Ecto neural progenitor cell (in vitro differentiated cells): ENCODE data around the gene ZNF490.
A peak's percentile ranks its signal among the peaks of the same experiment; 100 is the strongest.
"Not testable (repeated sequence)": the region's sequence is repeated elsewhere in the genome, so short reads cannot be mapped to it uniquely, and the experiment has no call there.

ENCODE experiments used
- DNase-seq: peaks from one replicate; pipeline ENCODE4 v3.0.0-alpha.2; 2018; ENCODE audit warnings: low spot score

ZNF490 gene

DNA sequence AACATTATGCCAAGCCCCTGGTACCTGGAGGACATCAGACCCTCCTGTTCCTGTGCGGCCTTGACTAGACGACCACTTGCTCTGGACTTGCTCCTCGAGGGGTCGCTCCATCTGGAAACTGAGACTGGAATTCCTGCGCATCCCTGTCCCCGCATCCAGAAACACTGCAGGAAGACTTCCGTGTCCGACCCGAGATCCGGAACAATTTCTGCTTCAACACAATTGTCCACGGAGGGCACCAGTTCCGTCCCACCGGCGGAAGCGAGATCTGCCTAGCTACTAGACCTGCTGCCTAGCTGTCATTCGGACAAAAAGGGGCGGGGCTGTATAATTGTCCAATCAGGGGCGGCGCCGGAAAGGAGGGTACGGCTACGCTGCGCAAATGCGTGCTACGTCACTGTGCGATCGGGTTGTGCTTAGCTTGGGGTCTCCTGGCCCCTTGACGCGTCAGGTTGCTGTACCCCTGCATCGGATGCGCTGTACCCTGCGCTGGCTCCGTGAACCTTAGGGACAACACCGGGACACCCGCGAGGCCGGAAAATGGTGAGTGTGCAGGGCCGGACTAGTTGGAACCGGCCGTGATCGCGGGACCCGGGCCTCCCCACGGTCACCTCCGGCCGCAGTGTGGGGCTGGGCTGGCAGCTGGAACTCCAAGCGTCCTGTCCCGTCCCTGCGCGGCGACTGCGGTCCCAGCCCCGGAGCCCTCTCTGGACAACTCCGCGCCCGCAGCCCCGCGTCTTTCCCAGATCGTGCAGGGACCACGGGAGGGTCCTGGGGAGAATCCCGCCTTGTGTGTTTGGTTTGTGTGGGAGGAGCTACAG, at the start of gene ZNF490, which contains the start of gene ZNF791:
Gene ZNF490 (minus strand): TSS at position 274 of the 821 bp plus-strand sequence. CDS start 133 bp downstream, at position 141.
Gene ZNF791 (plus strand): TSS at position 381 of the 821 bp plus-strand sequence. CDS start 160 bp downstream, at position 541.
- peak; percentile 96 for DNase-seq

GRCh38 chr19:12657966-12658365, 47.4 kb upstream of the ZNF490 start:
- DNase-seq, result no peak

DNA sequence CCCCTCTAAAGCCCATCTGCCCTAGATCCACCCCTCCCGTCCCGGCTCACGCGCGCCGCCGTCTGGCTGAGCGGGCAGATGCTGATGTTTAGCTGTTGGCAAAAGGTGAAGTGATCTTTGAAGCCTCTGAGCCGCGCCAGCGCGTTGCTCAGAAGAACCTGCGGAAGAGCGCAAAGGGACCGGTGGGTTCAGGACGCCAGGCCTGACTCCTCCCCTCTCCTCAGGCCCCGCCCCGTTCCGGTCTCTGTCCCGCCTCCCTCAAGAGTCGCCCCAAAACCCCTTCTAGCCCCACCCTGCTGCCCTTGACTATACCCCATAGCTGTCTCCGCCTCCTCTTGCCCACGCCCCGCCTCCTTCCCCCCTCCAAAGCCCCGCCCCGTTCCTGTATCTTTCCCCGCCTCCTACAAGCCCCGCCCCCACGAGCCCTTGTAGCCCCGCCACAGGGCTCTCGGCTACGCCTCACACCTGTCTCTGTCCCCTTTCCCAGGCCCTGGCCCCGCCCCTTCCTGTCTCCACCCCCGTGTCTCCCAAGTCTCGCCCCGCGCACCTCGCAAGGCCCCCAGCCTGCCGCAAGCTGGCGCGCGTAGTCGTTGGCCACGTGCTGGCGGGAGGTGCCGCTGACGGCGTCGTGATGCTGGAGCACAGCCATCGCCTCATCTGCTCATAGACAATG, 46.4 kb upstream of the ZNF490 start:
- no peak for DNase-seq

DNA sequence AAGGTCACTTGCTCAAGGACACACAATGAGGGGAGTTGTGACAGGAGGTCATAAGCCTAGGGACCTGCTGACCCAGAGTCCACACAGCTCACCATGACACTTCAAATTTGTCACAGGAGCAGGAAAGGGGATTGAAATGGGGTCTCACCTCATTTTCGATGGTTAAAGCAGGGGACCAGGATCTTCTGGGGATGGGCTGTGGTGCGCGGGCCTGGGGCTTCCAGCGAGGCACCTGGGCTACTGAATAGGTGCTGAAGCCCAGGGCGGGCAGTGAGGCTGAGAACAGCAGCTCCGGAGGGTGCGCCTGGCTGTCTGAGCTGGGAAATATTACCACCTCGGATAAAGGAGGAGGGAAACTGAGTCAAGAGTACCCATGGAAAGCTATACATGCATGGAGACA, 44.9 kb upstream of the ZNF490 start:
- DNase-seq, result no peak

- DNase-seq, result no peak
These were observed 41.6 kb upstream of the ZNF490 start for GRCh38 chr19:12652219-12652618.

DNA sequence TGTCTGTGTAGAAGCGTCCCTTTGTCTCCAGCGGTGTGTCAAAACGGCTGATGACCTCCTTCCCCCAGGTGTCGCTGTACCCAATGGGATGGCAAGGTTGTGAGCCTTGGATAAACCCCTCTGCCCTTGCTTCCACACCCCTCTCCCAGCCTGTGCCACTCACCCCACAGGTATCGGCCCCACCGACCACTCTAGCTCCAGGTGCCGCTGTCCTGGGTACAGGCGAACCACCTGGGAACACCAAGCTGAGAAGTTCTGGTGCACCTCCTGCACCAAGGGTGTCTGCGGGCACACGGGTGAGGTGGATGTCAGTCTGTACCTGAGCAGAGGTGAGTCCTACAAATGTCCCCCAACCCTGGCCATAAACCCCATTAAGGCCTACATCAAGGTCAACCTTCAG, 39.3 kb upstream of the ZNF490 start:
- DNase-seq, result no peak

GRCh38 chr19:12648088-12648487, 37.5 kb upstream of the ZNF490 start:
- no peak for DNase-seq

DNA sequence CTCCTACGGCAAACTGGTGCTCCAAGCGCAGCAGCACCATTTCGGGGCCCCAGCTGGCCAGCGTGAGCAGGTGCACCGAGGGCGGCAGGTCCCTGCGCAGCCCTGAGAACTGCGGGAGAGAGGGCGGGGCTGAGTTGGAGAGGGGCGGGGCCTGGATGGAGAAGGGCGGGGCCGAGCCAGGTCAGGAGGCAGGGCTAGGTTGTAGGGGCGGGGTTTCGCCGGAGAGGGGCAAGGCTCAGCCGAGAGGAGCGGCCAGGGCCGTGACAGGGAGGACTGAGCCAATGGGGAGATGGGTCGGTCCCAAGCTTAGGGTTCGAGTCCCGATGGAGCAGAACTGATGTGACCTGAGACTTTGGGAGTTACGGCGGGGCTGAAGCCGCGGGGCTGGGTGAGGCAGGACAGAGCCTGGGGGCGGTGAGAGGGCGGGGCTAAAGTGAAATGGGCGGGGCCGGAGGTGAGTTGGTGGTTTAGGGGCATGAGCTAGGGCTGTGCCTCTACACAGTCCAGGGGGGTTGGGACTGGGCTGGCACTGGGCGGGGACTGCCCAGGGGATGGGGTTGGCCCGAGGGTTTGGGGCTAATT, 37.0 kb upstream of the ZNF490 start:
- DNase-seq, result peak; percentile 79

GRCh38 chr19:12647047-12647446, 36.4 kb upstream of the ZNF490 start:
- DNase-seq, result no peak

GRCh38 chr19:12646551-12646950, 35.9 kb upstream of the ZNF490 start:
- no peak for DNase-seq

DNA sequence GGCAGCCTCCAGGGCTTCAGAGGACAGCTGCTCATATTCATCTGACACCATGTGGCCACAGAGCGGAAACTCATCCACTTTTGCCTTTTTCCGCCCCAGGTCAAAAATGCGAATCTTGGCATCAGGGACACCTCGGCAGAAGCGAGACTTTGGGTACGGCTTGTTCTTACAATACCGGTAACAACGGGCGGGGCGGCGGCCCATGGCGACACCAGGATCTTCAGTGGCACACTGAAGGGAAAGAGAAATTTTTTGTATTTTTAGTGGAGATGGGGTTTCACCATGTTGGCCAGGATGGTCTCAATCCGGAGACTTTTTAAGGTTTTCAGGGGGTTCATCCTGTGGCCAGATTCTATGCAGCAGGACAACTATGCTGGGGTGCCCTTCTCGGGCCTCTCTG, 33.1 kb upstream of the ZNF490 start:
- DNase-seq, result not testable (repeated sequence)

DNA sequence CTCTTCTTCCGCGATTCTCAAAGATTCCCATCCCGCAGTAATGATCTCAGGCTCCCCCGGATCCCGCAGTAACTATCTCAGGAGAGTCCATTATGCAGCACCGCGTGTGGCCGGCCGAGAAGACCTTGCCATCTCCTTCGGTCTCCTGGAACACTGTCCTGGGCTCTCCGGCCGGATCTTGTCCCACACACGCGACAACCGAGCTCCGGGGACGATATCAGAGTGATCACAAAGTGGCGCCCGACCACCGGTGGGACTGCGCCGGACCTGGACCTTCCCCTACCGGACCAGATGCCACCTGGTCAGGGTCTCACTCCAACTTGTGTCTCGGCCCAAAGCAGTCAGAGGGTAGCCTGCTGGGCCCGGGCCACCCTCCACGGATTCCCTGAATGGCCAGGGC, 31.9 kb upstream of the ZNF490 start:
- DNase-seq, result no peak

DNA sequence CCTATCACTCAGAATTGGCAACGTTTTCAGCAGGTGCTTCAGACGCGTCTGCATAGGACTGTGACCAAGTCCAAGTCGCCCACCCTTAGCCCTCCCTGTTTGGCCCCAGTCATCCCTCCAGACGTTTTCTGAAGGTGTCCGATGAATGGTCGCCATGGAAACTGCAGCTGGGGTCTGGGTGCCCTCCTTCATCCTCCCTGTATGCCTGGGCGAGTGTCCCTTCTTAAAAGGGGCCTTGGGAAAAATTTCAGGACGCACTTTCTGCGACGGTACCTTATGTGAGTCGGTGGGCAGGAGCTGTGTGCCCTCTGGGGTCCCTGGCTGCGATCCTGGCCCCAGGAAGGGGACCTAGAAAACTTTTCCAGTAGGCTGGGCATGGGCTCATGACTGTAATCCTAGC, 30.8 kb upstream of the ZNF490 start:
- no peak for DNase-seq

- peak; percentile 85 for DNase-seq
These were observed 29.4 kb upstream of the ZNF490 start for GRCh38 chr19:12639901-12640613.

- DNase-seq, result no peak
These were observed 28.1 kb upstream of the ZNF490 start for GRCh38 chr19:12638611-12639182.

- no peak for DNase-seq
These were observed 26.0 kb upstream of the ZNF490 start for GRCh38 chr19:12636631-12637030.

DNA sequence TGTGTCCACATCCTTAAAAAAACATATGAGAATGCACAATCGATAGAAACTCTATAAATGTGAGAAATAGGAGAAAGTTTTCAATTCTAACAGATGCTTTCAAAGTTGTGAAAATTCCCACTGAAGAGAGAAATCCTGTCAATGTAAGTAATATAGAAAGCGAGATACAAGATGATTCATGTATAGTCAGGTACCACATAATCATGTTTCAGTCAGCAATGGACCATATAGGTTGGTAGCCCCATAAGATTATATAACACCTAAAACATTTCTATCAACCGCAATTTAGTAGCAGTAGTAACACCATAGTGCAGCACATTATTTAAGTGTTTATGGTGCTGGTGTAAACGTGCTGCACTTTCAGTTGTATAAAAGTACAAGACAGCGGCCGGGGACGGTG, 18.6 kb upstream of the ZNF490 start:
- DNase-seq, result no peak

DNA sequence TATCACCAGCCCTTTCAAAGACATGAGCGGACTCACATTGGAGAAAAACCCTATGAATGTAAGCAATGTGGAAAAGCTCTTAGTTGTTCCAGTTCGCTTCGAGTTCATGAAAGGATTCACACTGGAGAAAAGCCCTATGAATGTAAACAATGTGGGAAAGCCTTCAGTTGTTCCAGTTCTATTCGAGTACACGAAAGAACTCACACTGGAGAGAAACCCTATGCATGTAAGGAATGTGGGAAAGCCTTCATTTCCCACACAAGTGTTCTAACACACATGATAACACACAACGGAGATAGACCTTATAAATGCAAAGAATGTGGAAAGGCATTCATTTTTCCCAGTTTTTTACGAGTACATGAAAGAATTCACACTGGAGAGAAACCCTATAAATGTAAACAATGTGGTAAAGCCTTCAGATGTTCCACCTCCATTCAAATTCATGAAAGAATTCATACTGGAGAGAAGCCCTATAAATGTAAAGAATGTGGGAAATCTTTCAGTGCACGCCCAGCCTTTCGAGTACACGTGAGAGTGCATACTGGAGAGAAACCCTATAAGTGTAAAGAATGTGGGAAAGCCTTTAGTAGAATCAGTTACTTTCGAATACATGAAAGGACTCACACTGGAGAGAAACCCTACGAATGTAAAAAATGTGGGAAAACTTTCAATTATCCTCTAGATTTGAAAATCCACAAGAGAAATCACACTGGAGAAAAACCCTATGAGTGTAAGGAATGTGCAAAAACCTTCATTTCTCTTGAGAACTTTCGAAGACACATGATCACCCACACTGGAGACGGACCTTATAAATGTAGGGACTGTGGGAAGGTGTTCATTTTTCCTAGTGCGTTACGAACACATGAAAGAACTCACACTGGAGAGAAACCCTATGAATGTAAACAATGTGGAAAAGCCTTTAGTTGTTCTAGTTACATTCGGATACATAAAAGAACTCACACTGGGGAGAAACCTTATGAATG, 17.7 kb upstream of the ZNF490 start:
- no peak for DNase-seq

DNA sequence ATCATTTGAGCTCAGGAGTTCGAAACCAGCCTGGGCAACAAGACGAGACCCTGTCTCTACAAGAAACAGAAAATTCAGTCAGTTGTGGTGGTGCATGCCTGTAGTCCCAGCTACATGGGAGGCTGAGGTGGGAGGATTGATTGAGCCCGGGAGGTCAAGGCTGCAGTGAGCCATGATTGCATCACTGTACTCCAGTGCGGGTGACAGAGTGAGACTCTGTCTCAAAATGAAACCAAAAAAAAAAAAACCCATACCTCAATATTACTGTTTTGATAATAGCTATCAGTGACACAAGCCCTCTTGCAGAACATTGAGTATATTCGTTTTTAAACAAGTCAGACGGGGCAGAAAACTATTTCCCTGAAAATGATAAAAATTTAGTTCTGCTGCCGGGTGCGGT, 16.3 kb upstream of the ZNF490 start:
- no peak for DNase-seq

- DNase-seq, result no peak
These were observed 12.9 kb upstream of the ZNF490 start for GRCh38 chr19:12623361-12624031.
